ENCODE measurements around the gene ARMC12. TPM values are rescaled to one million over a fixed set of nuclear protein-coding genes. Genes with fewer than 3 reads are reported as not detected.

ARMC12 gene
- total and polyA plus RNA-seq, 2 of the 13 experiments (the other 11 are each of a cell fraction or from before 2014, with no cell fraction given), result 1.3 TPM; not detected in 1

DNA sequence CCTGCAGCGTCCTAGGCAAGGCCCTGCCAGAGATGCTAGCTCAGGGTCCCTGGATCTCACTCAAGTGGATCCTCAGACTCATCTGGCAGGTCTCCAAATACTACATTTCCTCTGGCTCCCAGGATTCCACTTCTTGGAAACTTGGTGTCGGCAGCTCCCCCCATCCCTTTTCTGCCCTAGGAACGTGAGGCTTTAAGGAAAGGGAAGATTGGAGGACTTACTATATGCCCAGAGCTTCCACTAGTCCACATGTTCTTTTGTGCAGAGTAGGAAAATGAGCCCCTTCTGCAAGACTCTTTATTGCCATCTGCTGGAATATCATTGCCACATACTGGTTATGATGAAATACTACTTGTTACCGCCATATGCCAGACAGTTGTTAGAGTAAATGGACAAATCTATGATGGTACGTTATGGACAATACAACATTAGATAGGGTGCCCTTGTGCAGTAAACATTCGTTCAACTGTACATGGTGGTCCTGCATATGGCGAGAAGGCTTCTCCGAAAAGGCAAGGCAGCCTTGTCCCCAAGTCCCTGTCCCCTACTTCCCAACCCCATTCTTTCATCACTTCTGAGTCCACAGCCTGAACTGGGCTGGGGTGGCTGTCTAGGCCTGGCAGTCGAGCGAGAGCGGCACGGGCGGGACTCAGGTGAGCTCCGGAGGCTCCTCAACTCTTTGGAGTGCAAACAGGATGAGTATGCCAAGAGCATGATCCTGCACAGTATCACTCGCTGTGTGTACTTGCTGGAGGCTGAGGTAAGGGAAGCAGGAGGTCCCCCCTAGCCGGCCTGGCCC lies 780 bp downstream of the ARMC12 start (continued):
- TF ChIP-seq, protein P1, sequence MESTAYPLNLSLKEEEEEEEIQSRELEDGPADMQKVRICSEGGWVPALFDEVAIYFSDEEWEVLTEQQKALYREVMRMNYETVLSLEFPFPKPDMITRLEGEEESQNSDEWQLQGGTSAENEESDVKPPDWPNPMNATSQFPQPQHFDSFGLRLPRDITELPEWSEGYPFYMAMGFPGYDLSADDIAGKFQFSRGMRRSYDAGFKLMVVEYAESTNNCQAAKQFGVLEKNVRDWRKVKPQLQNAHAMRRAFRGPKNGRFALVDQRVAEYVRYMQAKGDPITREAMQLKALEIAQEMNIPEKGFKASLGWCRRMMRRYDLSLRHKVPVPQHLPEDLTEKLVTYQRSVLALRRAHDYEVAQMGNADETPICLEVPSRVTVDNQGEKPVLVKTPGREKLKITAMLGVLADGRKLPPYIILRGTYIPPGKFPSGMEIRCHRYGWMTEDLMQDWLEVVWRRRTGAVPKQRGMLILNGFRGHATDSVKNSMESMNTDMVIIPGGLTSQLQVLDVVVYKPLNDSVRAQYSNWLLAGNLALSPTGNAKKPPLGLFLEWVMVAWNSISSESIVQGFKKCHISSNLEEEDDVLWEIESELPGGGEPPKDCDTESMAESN (CRISPR knock-in tag; conservative IDR thresholded peaks at IDR 0.05), result 0 out of 2 replicates have a peak, but pooled peaks have one; percentile 31
- TF ChIP-seq PRMT3 (CRISPR knock-in tag; IDR thresholded peaks at IDR 0.05; ENCODE audit: borderline replicate concordance, low read depth) (no peak), BRD4 (CRISPR knock-in tag; IDR thresholded peaks at IDR 0.05) (no peak), RXRA (CRISPR knock-in tag; IDR thresholded peaks at IDR 0.05) (no peak), SOX6 (IDR thresholded peaks at IDR 0.05) (no peak), SOX6 (CRISPR knock-in tag; IDR thresholded peaks at IDR 0.05) (no peak), ZNF124 (CRISPR knock-in tag; IDR thresholded peaks at IDR 0.05) (no peak), KLF16 (CRISPR knock-in tag; IDR thresholded peaks at IDR 0.05) (0 out of 4 replicates have a peak, but pooled peaks of 1 of the 2 experiments have one; percentile 40), SALL1 (CRISPR knock-in tag; IDR thresholded peaks at IDR 0.05) (no peak), CHD4 (IDR thresholded peaks at IDR 0.05; ENCODE audit: borderline replicate concordance, low read length) (no peak), SALL2 (CRISPR knock-in tag; IDR thresholded peaks at IDR 0.05) (no peak), ZKSCAN8 (CRISPR knock-in tag; IDR thresholded peaks at IDR 0.05; ENCODE audit: borderline replicate concordance) (peak; percentile 63; the same call in 1 of the 2 replicates), DNMT1 (CRISPR knock-in tag; IDR thresholded peaks at IDR 0.05) (no peak), BCL6 (CRISPR knock-in tag; IDR thresholded peaks at IDR 0.05) (peak; percentile 36; the same call in 1 of the 2 replicates)
- TF ChIP-seq, protein P2, sequence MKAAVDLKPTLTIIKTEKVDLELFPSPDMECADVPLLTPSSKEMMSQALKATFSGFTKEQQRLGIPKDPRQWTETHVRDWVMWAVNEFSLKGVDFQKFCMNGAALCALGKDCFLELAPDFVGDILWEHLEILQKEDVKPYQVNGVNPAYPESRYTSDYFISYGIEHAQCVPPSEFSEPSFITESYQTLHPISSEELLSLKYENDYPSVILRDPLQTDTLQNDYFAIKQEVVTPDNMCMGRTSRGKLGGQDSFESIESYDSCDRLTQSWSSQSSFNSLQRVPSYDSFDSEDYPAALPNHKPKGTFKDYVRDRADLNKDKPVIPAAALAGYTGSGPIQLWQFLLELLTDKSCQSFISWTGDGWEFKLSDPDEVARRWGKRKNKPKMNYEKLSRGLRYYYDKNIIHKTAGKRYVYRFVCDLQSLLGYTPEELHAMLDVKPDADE (CRISPR knock-in tag; IDR thresholded peaks at IDR 0.05), result no peak
- TF ChIP-seq, protein P3, sequence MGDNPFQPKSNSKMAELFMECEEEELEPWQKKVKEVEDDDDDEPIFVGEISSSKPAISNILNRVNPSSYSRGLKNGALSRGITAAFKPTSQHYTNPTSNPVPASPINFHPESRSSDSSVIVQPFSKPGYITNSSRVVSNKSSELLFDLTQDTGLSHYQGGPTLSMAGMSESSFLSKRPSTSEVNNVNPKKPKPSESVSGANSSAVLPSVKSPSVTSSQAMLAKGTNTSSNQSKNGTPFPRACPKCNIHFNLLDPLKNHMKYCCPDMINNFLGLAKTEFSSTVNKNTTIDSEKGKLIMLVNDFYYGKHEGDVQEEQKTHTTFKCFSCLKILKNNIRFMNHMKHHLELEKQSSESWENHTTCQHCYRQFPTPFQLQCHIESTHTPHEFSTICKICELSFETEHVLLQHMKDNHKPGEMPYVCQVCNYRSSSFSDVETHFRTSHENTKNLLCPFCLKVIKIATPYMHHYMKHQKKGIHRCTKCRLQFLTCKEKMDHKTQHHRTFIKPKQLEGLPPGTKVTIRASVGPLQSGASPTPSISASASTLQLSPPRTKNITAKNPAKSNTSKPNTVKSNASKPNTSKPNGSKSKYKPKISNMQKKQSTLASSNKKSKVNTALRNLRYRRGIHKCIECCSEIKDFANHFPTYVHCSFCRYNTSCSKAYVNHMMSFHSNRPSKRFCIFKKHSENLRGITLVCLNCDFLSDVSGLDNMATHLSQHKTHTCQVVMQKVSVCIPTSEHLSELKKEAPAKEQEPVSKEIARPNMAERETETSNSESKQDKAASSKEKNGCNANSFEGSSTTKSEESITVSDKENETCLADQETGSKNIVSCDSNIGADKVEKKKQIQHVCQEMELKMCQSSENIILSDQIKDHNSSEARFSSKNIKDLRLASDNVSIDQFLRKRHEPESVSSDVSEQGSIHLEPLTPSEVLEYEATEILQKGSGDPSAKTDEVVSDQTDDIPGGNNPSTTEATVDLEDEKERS (CRISPR knock-in tag; IDR thresholded peaks at IDR 0.05), result peak; percentile 76
- TF ChIP-seq, protein P4, sequence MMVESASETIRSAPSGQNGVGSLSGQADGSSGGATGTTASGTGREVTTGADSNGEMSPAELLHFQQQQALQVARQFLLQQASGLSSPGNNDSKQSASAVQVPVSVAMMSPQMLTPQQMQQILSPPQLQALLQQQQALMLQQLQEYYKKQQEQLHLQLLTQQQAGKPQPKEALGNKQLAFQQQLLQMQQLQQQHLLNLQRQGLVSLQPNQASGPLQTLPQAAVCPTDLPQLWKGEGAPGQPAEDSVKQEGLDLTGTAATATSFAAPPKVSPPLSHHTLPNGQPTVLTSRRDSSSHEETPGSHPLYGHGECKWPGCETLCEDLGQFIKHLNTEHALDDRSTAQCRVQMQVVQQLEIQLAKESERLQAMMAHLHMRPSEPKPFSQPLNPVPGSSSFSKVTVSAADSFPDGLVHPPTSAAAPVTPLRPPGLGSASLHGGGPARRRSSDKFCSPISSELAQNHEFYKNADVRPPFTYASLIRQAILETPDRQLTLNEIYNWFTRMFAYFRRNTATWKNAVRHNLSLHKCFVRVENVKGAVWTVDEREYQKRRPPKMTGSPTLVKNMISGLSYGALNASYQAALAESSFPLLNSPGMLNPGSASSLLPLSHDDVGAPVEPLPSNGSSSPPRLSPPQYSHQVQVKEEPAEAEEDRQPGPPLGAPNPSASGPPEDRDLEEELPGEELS (CRISPR knock-in tag; IDR thresholded peaks at IDR 0.05), result no peak
- TF ChIP-seq, protein P5, sequence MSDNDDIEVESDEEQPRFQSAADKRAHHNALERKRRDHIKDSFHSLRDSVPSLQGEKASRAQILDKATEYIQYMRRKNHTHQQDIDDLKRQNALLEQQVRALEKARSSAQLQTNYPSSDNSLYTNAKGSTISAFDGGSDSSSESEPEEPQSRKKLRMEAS (IDR thresholded peaks at IDR 0.05), result peak; percentile 34; the same call in 1 of the 2 replicates
- TF ChIP-seq, protein P6, sequence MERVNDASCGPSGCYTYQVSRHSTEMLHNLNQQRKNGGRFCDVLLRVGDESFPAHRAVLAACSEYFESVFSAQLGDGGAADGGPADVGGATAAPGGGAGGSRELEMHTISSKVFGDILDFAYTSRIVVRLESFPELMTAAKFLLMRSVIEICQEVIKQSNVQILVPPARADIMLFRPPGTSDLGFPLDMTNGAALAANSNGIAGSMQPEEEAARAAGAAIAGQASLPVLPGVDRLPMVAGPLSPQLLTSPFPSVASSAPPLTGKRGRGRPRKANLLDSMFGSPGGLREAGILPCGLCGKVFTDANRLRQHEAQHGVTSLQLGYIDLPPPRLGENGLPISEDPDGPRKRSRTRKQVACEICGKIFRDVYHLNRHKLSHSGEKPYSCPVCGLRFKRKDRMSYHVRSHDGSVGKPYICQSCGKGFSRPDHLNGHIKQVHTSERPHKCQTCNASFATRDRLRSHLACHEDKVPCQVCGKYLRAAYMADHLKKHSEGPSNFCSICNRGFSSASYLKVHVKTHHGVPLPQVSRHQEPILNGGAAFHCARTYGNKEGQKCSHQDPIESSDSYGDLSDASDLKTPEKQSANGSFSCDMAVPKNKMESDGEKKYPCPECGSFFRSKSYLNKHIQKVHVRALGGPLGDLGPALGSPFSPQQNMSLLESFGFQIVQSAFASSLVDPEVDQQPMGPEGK (CRISPR knock-in tag; IDR thresholded peaks at IDR 0.05), result 0 out of 2 replicates have a peak, but pooled peaks have one; percentile 35

All from HepG2 (cell line).